ENCODE data around the gene CREB3L2.
A peak's percentile ranks its signal among the peaks of the same experiment; 100 is the strongest.

Gene CREB3L2

GRCh38 chr7:137992104-137992549, 9.8 kb downstream of the CREB3L2 start:
- TF ChIP-seq CTCF (IDR thresholded peaks at IDR 0.05; ENCODE audit: low read length, missing control alignments): no peak
- peak overlapping the region; percentile 30 for H3K4me3 ChIP-seq (replicated peaks; ENCODE audit: low read depth, low read length)

GRCh38 chr7:137990251-137990941, 11.5 kb downstream of the CREB3L2 start:
- TF ChIP-seq CTCF (IDR thresholded peaks at IDR 0.05; ENCODE audit: low read length, missing control alignments): no peak
- DNase-seq (ENCODE audit: low read depth): peak; percentile 94
- peak overlapping the region; percentile 17 for H3K4me3 ChIP-seq (replicated peaks; ENCODE audit: low read depth, low read length)

More at GRCh38 chr7:137992104-137992549, 9.8 kb downstream of the CREB3L2 start:
- peak; percentile 94 for DNase-seq (ENCODE audit: low read depth)

GRCh38 chr7:137989590-137989989, 12.3 kb downstream of the CREB3L2 start:
- no peak for DNase-seq (ENCODE audit: low read depth)
- no peak for TF ChIP-seq CTCF (IDR thresholded peaks at IDR 0.05; ENCODE audit: low read length, missing control alignments)
- H3K4me3 ChIP-seq (replicated peaks; ENCODE audit: low read depth, low read length): no peak overlapping the region

GRCh38 chr7:137989094-137989493, 12.8 kb downstream of the CREB3L2 start:
- no peak for DNase-seq (ENCODE audit: low read depth)
- TF ChIP-seq CTCF (IDR thresholded peaks at IDR 0.05; ENCODE audit: low read length, missing control alignments): no peak
- H3K4me3 ChIP-seq (replicated peaks; ENCODE audit: low read depth, low read length): no peak overlapping the region

GRCh38 chr7:137987968-137988367, 13.9 kb downstream of the CREB3L2 start:
- H3K4me3 ChIP-seq (replicated peaks; ENCODE audit: low read depth, low read length): no peak overlapping the region

GRCh38 chr7:137987563-137987962, 14.3 kb downstream of the CREB3L2 start:
- no peak for DNase-seq (ENCODE audit: low read depth)
- H3K4me3 ChIP-seq (replicated peaks; ENCODE audit: low read depth, low read length): no peak overlapping the region
- TF ChIP-seq CTCF (IDR thresholded peaks at IDR 0.05; ENCODE audit: low read length, missing control alignments): no peak

More at GRCh38 chr7:137987968-137988367, 13.9 kb downstream of the CREB3L2 start:
- no peak for TF ChIP-seq CTCF (IDR thresholded peaks at IDR 0.05; ENCODE audit: low read length, missing control alignments)
- no peak for DNase-seq (ENCODE audit: low read depth)

GRCh38 chr7:137987018-137987349, 14.9 kb downstream of the CREB3L2 start:
- no peak for TF ChIP-seq CTCF (IDR thresholded peaks at IDR 0.05; ENCODE audit: low read length, missing control alignments)
- no peak for DNase-seq (ENCODE audit: low read depth)
- no peak overlapping the region for H3K4me3 ChIP-seq (replicated peaks; ENCODE audit: low read depth, low read length)

All from fibroblast of pulmonary artery (primary cell).